SU-DHL-6 (cell line): ENCODE data around the gene GOLM1.

Experiments used
- EZH2phosphoT487 ChIP-seq: fragments of 200-600 bp; sonication (generic), shearing (Covaris generic); conservative IDR thresholded peaks from 2 replicates; pipeline ENCODE4 v1.6.1; 2018; ENCODE audit warnings: mild to moderate bottlenecking, antibody characterized with exemption, low read length, moderate library complexity, mixed read lengths
- TF ChIP-seq, protein P1 (sequence below): fragments of 200-600 bp; sonication (generic); IDR thresholded peaks from one replicate; pipeline ENCODE4 v1.5.1; 2017; ENCODE audit warnings: antibody characterized with exemption, mild to moderate bottlenecking, low read length, moderate library complexity; ENCODE audit not compliant: insufficient read depth, poor library complexity, severe bottlenecking

GRCh38 chr9:86005253-86005775, 94.0 kb downstream of the GOLM1 start:
- TF ChIP-seq, protein P1, sequence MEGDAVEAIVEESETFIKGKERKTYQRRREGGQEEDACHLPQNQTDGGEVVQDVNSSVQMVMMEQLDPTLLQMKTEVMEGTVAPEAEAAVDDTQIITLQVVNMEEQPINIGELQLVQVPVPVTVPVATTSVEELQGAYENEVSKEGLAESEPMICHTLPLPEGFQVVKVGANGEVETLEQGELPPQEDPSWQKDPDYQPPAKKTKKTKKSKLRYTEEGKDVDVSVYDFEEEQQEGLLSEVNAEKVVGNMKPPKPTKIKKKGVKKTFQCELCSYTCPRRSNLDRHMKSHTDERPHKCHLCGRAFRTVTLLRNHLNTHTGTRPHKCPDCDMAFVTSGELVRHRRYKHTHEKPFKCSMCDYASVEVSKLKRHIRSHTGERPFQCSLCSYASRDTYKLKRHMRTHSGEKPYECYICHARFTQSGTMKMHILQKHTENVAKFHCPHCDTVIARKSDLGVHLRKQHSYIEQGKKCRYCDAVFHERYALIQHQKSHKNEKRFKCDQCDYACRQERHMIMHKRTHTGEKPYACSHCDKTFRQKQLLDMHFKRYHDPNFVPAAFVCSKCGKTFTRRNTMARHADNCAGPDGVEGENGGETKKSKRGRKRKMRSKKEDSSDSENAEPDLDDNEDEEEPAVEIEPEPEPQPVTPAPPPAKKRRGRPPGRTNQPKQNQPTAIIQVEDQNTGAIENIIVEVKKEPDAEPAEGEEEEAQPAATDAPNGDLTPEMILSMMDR: no peak
- no peak for TF ChIP-seq EZH2phosphoT487
